CD4-positive, alpha-beta T cell (primary cell): ENCODE data around the gene F8. TPM values are rescaled to one million over a fixed set of nuclear protein-coding genes. Genes with fewer than 3 reads are reported as not detected.

Experiments used
- ATAC-seq: fragments of 200-7000 bp; cut with Tn5 transposase; one replicate; pipeline ENCODE4 v1.10.0; 2022; ENCODE audit warnings: mild to moderate bottlenecking; ENCODE audit not compliant: poor library complexity
- CTCF ChIA-PET: fragments of 350-600 bp; sonication (Branson Sonifier 250); formaldehyde crosslinking; loops from one replicate; lab custom pipeline; 2021; ENCODE audit warnings: antibody characterized with exemption, inconsistent platforms; lab: Charles Lee
- POLR2A ChIA-PET: fragments of 350-600 bp; sonication (Branson Sonifier 250); formaldehyde crosslinking; loops from one replicate; lab custom pipeline; 2021; ENCODE audit warnings: antibody characterized with exemption, inconsistent platforms; lab: Charles Lee
- DNase-seq, 14 experiments: peaks; one replicate each; pipeline ENCODE4 v3.0.0-alpha.2; 2013 to 2020; ENCODE audit warnings: mixed read lengths in 2 of 14
- H3K27ac ChIP-seq, 2 donors: one replicate each; pipeline versions ENCODE4 v1.5.1 to v1.7.0; 2013; ENCODE audit warnings: low read length in 2 of 2, low read depth in 1 of 2, mild to moderate bottlenecking in 1 of 2
- H3K27me3 ChIP-seq, 2 experiments: 1 replicate in 1 of 2; 2 replicates in 1 of 2; pipeline versions ENCODE4 v1.6.1 to v1.7.0; 2013; ENCODE audit warnings: low read length in 2 of 2, control low read depth in 1 of 2, mild to moderate bottlenecking in 1 of 2, moderate library complexity in 1 of 2; ENCODE audit not compliant: insufficient read depth in 2 of 2, control insufficient read depth in 1 of 2
- H3K36me3 ChIP-seq: one replicate; pipeline ENCODE4 v1.6.1; 2013; ENCODE audit warnings: low read length, control low read depth; ENCODE audit not compliant: insufficient read depth
- H3K4me1 ChIP-seq: one replicate; pipeline ENCODE4 v1.6.1; 2013; ENCODE audit warnings: low read length, control low read depth; ENCODE audit not compliant: insufficient read depth
- H3K4me3 ChIP-seq: one replicate; pipeline ENCODE4 v1.5.1; 2013; ENCODE audit warnings: mild to moderate bottlenecking, low read length, moderate library complexity
- H3K9me3 ChIP-seq, 2 experiments: 1 replicate in 1 of 2; 2 replicates in 1 of 2; pipeline versions ENCODE4 v1.6.1 to v1.7.0; 2013; ENCODE audit warnings: low read length in 2 of 2, mild to moderate bottlenecking in 2 of 2, control low read depth in 1 of 2, moderate library complexity in 1 of 2; ENCODE audit not compliant: control insufficient read depth in 1 of 2, insufficient read depth in 1 of 2
- H3K27ac Mint-ChIP-seq: one replicate; pipeline ENCODE4 v1.8.0; 2020; ENCODE audit warnings: mixed read lengths
- H3K27me3 Mint-ChIP-seq: one replicate; pipeline ENCODE4 v1.8.0; 2021; ENCODE audit warnings: mixed read lengths
- H3K36me3 Mint-ChIP-seq: one replicate; pipeline ENCODE4 v1.8.0; 2021; ENCODE audit warnings: low read depth, mixed read lengths
- H3K4me1 Mint-ChIP-seq: one replicate; pipeline ENCODE4 v1.8.0; 2021; ENCODE audit warnings: low read depth, mixed read lengths
- H3K4me3 Mint-ChIP-seq: one replicate; pipeline ENCODE4 v1.8.0; 2020; ENCODE audit warnings: mild to moderate bottlenecking, mixed read lengths
- H3K9me3 Mint-ChIP-seq: one replicate; pipeline ENCODE4 v1.8.0; 2020; ENCODE audit warnings: mixed read lengths
- CTCF ChIP-seq: fragments of 200-600 bp; IDR thresholded peaks from one replicate; pipeline ENCODE4 v1.8.0; 2022; ENCODE audit warnings: antibody characterized with exemption, mild to moderate bottlenecking
- intact Hi-C, 2 experiments: fragments of 100-400 bp; cut with DNase I in 1 of 2; cut with micrococcal nuclease in 1 of 2; formaldehyde crosslinking; loops; one replicate each; pipeline versions ENCODE4 v1.15.1 to v1.9.0; 2023 to 2025; cut with DNase I, micrococcal nuclease
- total RNA-seq, 174 experiments: library from RNA in 2 of 174; stranded (reverse) in 2 of 174; gene quantifications; one replicate each; pipeline ENCODE4 v1.2.3 and lab custom pipeline; 2021 to 2026

The F8 gene
- total RNA-seq, 2 experiments from 2014 or later, result 0.66 to 0.67 TPM

- peak in 3 of 14 experiments; percentile 4 to 22 (median 5) for DNase-seq
- H3K9me3 ChIP-seq, result no peaks in the 10 kb centered on the region
- Mint-ChIP-seq H3K27me3 (no peaks in the 10 kb centered on the region), H3K9me3 (no peaks in the 10 kb centered on the region), H3K4me3 (no peak overlapping the region), H3K27ac (no peak overlapping the region), H3K4me1 (no peaks in the 10 kb centered on the region), H3K36me3 (no peaks in the 10 kb centered on the region)
- no peak for ATAC-seq
- H3K27ac ChIP-seq, result no peak overlapping the region
- no peaks in the 10 kb centered on the region for H3K4me1 ChIP-seq
- H3K27me3 ChIP-seq, result no peaks in the 10 kb centered on the region
- no peak overlapping the region for H3K4me3 ChIP-seq
- POLR2A ChIA-PET, result no interaction called here
- intact Hi-C loops, result loop anchor here in 1 of 2 experiments (10.0 kb wide), 1 partner anchor 228 kb away; the partner anchor contains the start of gene VBP1
- no peak for TF ChIP-seq CTCF
- CTCF ChIA-PET, result no interaction called here
- H3K36me3 ChIP-seq, result no peaks in the 10 kb centered on the region
These were observed 35.5 kb downstream of the F8 start for GRCh38 chrX:154986826-154987575.

- Histone ChIP-seq H3K9me3 (no peaks in the 10 kb centered on the region), H3K4me1 (peaks cover 7% of the 10 kb centered on the region), H3K27me3 (no peaks in the 10 kb centered on the region), H3K36me3 (no peaks in the 10 kb centered on the region), H3K4me3 (peak overlapping the region; percentile 51), H3K27ac (no peak overlapping the region)
- ATAC-seq, result no peak
- Mint-ChIP-seq H3K4me3 (peak overlapping the region; percentile 89), H3K4me1 (peaks cover 8% of the 10 kb centered on the region), H3K36me3 (no peaks in the 10 kb centered on the region), H3K27me3 (no peaks in the 10 kb centered on the region), H3K27ac (peak overlapping the region; percentile 75), H3K9me3 (no peaks in the 10 kb centered on the region)
- intact Hi-C loops, result loop anchor here (1.0 to 10.0 kb wide), 6 partner anchors 46 to 840 kb away; partner anchors contain the start of genes VBP1 (in 2 of the 2) and FUNDC2 (in 1 of the 2)
- CTCF ChIA-PET, result no interaction called here
- DNase-seq, result no peak
- TF ChIP-seq CTCF, result peak; percentile 20
- POLR2A ChIA-PET, result no interaction called here
These were observed 41.5 kb downstream of the F8 start for GRCh38 chrX:154981116-154981411.

- no peaks in the 10 kb centered on the region for H3K9me3 Mint-ChIP-seq
- no peaks in the 10 kb centered on the region for H3K27me3 Mint-ChIP-seq
- ChIA-PET CTCF (interaction anchor here (1.3 kb wide), 2 partner anchors 9 to 76 kb away, joined by 4 to 5 read pairs; no protein-coding TSS in a partner anchor), POLR2A (interaction anchor here (0.8 kb wide), 1 partner anchor 46 kb away, joined by 4 read pairs; the partner anchor contains the start of gene FUNDC2)
- no peaks in the 10 kb centered on the region for H3K27me3 ChIP-seq
- peak overlapping the region; percentile 51 for H3K4me3 ChIP-seq
- DNase-seq, result peak; percentile 58 to 85 (median 70)
- H3K27ac Mint-ChIP-seq, result peak overlapping the region; percentile 75
- H3K9me3 ChIP-seq, result no peaks in the 10 kb centered on the region
- peaks cover 7% of the 10 kb centered on the region for H3K4me1 ChIP-seq
- no peaks in the 10 kb centered on the region for H3K36me3 Mint-ChIP-seq
- peaks cover 8% of the 10 kb centered on the region for H3K4me1 Mint-ChIP-seq
- ATAC-seq, result peak; percentile 99
- TF ChIP-seq CTCF, result peak; percentile 74
- H3K36me3 ChIP-seq, result no peaks in the 10 kb centered on the region
- H3K27ac ChIP-seq, result no peak overlapping the region
- H3K4me3 Mint-ChIP-seq, result peak overlapping the region; percentile 89
- intact Hi-C loops, result loop anchor here (1.0 to 10.0 kb wide), 6 partner anchors 46 to 840 kb away; partner anchors contain the start of genes VBP1 (in 2 of the 2) and FUNDC2 (in 1 of the 2)
These were observed 42.0 kb downstream of the F8 start for GRCh38 chrX:154980330-154981115.
